ENCODE measurements around the gene AADACL3.
"Not testable (repeated sequence)": the region's sequence is repeated elsewhere in the genome, so short reads cannot be mapped to it uniquely, and the experiment has no call there.

The AADACL3 gene

GRCh38 chr1:12715896-12716437, at the start of gene AADACL3:
Gene AADACL3, plus strand, starts transcription at chr1:12716110. Its CDS starts 67 bp downstream, at chr1:12716177.
- Histone ChIP-seq H3K9ac (ENCODE audit: low read depth in 1 of 2, low read length in 2 of 2) (no peak within 1 kb of the TSS), H3K36me3 (ENCODE audit: control insufficient read depth in 1 of 2, insufficient read depth in 2 of 2, low read length in 2 of 2) (no peaks in the 10 kb centered on the region), H3K9me3 (ENCODE audit: control insufficient read depth in 1 of 2, low read length in 2 of 2) (no peaks in the 10 kb centered on the region)

GRCh38 chr1:12666141-12666735, 49.7 kb upstream of the AADACL3 start:
- no peak overlapping the region for H3K9ac ChIP-seq (ENCODE audit: low read depth in 1 of 2, low read length in 2 of 2)
- no peaks in the 10 kb centered on the region for H3K4me1 ChIP-seq (ENCODE audit: control insufficient read depth in 1 of 2, insufficient read depth in 2 of 2, low read length in 2 of 2)
- no peak overlapping the region for H3K4me3 ChIP-seq (ENCODE audit: low read depth in 1 of 2, low read length in 2 of 2)
- H3K27ac ChIP-seq (ENCODE audit: low read depth, low read length) = no peak overlapping the region
- no peaks in the 10 kb centered on the region for H3K36me3 ChIP-seq (ENCODE audit: control insufficient read depth in 1 of 2, insufficient read depth in 2 of 2, low read length in 2 of 2)
- H3K9me3 ChIP-seq (ENCODE audit: control insufficient read depth in 1 of 2, low read length in 2 of 2) = peaks cover 7% of the 10 kb centered on the region in 2 donors
- no peaks in the 10 kb centered on the region for H3K27me3 ChIP-seq (ENCODE audit: control insufficient read depth in 1 of 2, insufficient read depth in 2 of 2, low read length in 2 of 2)

More at GRCh38 chr1:12715896-12716437, at the start of gene AADACL3:
- H3K4me1 ChIP-seq (ENCODE audit: control insufficient read depth in 1 of 2, insufficient read depth in 2 of 2, low read length in 2 of 2) = no peaks in the 10 kb centered on the region
- no peak within 1 kb of the TSS for H3K4me3 ChIP-seq (ENCODE audit: low read depth in 1 of 2, low read length in 2 of 2)
- no peaks in the 10 kb centered on the region for H3K27me3 ChIP-seq (ENCODE audit: control insufficient read depth in 1 of 2, insufficient read depth in 2 of 2, low read length in 2 of 2)
- H3K27ac ChIP-seq (ENCODE audit: low read depth, low read length) = no peak within 1 kb of the TSS

- Histone ChIP-seq H3K9ac (ENCODE audit: low read depth in 1 of 2, low read length in 2 of 2) (no peak overlapping the region), H3K36me3 (ENCODE audit: control insufficient read depth in 1 of 2, insufficient read depth in 2 of 2, low read length in 2 of 2) (no peaks in the 10 kb centered on the region), H3K9me3 (ENCODE audit: control insufficient read depth in 1 of 2, low read length in 2 of 2) (no peaks in the 10 kb centered on the region), H3K27ac (ENCODE audit: low read depth, low read length) (no peak overlapping the region), H3K27me3 (ENCODE audit: control insufficient read depth in 1 of 2, insufficient read depth in 2 of 2, low read length in 2 of 2) (no peaks in the 10 kb centered on the region), H3K4me1 (ENCODE audit: control insufficient read depth in 1 of 2, insufficient read depth in 2 of 2, low read length in 2 of 2) (no peaks in the 10 kb centered on the region), H3K4me3 (ENCODE audit: low read depth in 1 of 2, low read length in 2 of 2) (no peak overlapping the region)
Observed at GRCh38 chr1:12669529-12670068, 46.3 kb upstream of the AADACL3 start.

- no peak overlapping the region for H3K27ac ChIP-seq (ENCODE audit: low read depth, low read length)
- H3K9me3 ChIP-seq (ENCODE audit: control insufficient read depth in 1 of 2, low read length in 2 of 2) = no peaks in the 10 kb centered on the region
Observed at GRCh38 chr1:12674358-12674757, 41.6 kb upstream of the AADACL3 start.

GRCh38 chr1:12676122-12676521, 39.8 kb upstream of the AADACL3 start:
- H3K27ac ChIP-seq (ENCODE audit: low read depth, low read length); H3K4me1 ChIP-seq (ENCODE audit: control insufficient read depth in 1 of 2, insufficient read depth in 2 of 2, low read length in 2 of 2); H3K9ac ChIP-seq (ENCODE audit: low read depth in 1 of 2, low read length in 2 of 2); H3K4me3 ChIP-seq (ENCODE audit: low read depth in 1 of 2, low read length in 2 of 2); H3K36me3 ChIP-seq (ENCODE audit: control insufficient read depth in 1 of 2, insufficient read depth in 2 of 2, low read length in 2 of 2); H3K9me3 ChIP-seq (ENCODE audit: control insufficient read depth in 1 of 2, low read length in 2 of 2): not testable (repeated sequence)
- H3K27me3 ChIP-seq (ENCODE audit: control insufficient read depth in 1 of 2, insufficient read depth in 2 of 2, low read length in 2 of 2) = peaks cover 2 to 12% of the 10 kb centered on the region in 2 donors

More at GRCh38 chr1:12674358-12674757, 41.6 kb upstream of the AADACL3 start:
- H3K4me3 ChIP-seq (ENCODE audit: low read depth in 1 of 2, low read length in 2 of 2) = no peak overlapping the region
- H3K36me3 ChIP-seq (ENCODE audit: control insufficient read depth in 1 of 2, insufficient read depth in 2 of 2, low read length in 2 of 2) = no peaks in the 10 kb centered on the region
- peaks cover 2 to 8% of the 10 kb centered on the region in 2 donors for H3K27me3 ChIP-seq (ENCODE audit: control insufficient read depth in 1 of 2, insufficient read depth in 2 of 2, low read length in 2 of 2)
- no peak overlapping the region for H3K9ac ChIP-seq (ENCODE audit: low read depth in 1 of 2, low read length in 2 of 2)
- no peaks in the 10 kb centered on the region for H3K4me1 ChIP-seq (ENCODE audit: control insufficient read depth in 1 of 2, insufficient read depth in 2 of 2, low read length in 2 of 2)

GRCh38 chr1:12677565-12677964, 38.3 kb upstream of the AADACL3 start:
- Histone ChIP-seq H3K9ac (ENCODE audit: low read depth in 1 of 2, low read length in 2 of 2) (no peak overlapping the region), H3K9me3 (ENCODE audit: control insufficient read depth in 1 of 2, low read length in 2 of 2) (no peaks in the 10 kb centered on the region), H3K27ac (ENCODE audit: low read depth, low read length) (no peak overlapping the region), H3K4me1 (ENCODE audit: control insufficient read depth in 1 of 2, insufficient read depth in 2 of 2, low read length in 2 of 2) (no peaks in the 10 kb centered on the region), H3K27me3 (ENCODE audit: control insufficient read depth in 1 of 2, insufficient read depth in 2 of 2, low read length in 2 of 2) (peaks cover 2 to 12% of the 10 kb centered on the region in 2 donors), H3K36me3 (ENCODE audit: control insufficient read depth in 1 of 2, insufficient read depth in 2 of 2, low read length in 2 of 2) (no peaks in the 10 kb centered on the region), H3K4me3 (ENCODE audit: low read depth in 1 of 2, low read length in 2 of 2) (no peak overlapping the region)

- Histone ChIP-seq H3K4me1 (ENCODE audit: control insufficient read depth in 1 of 2, insufficient read depth in 2 of 2, low read length in 2 of 2) (no peaks in the 10 kb centered on the region), H3K9me3 (ENCODE audit: control insufficient read depth in 1 of 2, low read length in 2 of 2) (no peaks in the 10 kb centered on the region), H3K27ac (ENCODE audit: low read depth, low read length) (no peak overlapping the region), H3K27me3 (ENCODE audit: control insufficient read depth in 1 of 2, insufficient read depth in 2 of 2, low read length in 2 of 2) (peaks cover 2 to 12% of the 10 kb centered on the region in 2 donors), H3K9ac (ENCODE audit: low read depth in 1 of 2, low read length in 2 of 2) (no peak overlapping the region), H3K4me3 (ENCODE audit: low read depth in 1 of 2, low read length in 2 of 2) (no peak overlapping the region), H3K36me3 (ENCODE audit: control insufficient read depth in 1 of 2, insufficient read depth in 2 of 2, low read length in 2 of 2) (no peaks in the 10 kb centered on the region)
Observed at GRCh38 chr1:12678350-12678749, 37.6 kb upstream of the AADACL3 start.

GRCh38 chr1:12678820-12679219, 37.1 kb upstream of the AADACL3 start:
- H3K27ac ChIP-seq (ENCODE audit: low read depth, low read length) = no peak overlapping the region
- peaks cover 2 to 12% of the 10 kb centered on the region in 2 donors for H3K27me3 ChIP-seq (ENCODE audit: control insufficient read depth in 1 of 2, insufficient read depth in 2 of 2, low read length in 2 of 2)
- H3K9me3 ChIP-seq (ENCODE audit: control insufficient read depth in 1 of 2, low read length in 2 of 2) = no peaks in the 10 kb centered on the region

GRCh38 chr1:12690156-12690555, 25.8 kb upstream of the AADACL3 start:
- H3K9me3 ChIP-seq (ENCODE audit: control insufficient read depth in 1 of 2, low read length in 2 of 2) = no peaks in the 10 kb centered on the region
- no peak overlapping the region for H3K27ac ChIP-seq (ENCODE audit: low read depth, low read length)
- no peak overlapping the region for H3K4me3 ChIP-seq (ENCODE audit: low read depth in 1 of 2, low read length in 2 of 2)
- no peaks in the 10 kb centered on the region for H3K27me3 ChIP-seq (ENCODE audit: control insufficient read depth in 1 of 2, insufficient read depth in 2 of 2, low read length in 2 of 2)
- no peak overlapping the region for H3K9ac ChIP-seq (ENCODE audit: low read depth in 1 of 2, low read length in 2 of 2)
- H3K36me3 ChIP-seq (ENCODE audit: control insufficient read depth in 1 of 2, insufficient read depth in 2 of 2, low read length in 2 of 2) = no peaks in the 10 kb centered on the region
- H3K4me1 ChIP-seq (ENCODE audit: control insufficient read depth in 1 of 2, insufficient read depth in 2 of 2, low read length in 2 of 2) = no peaks in the 10 kb centered on the region

More at GRCh38 chr1:12678820-12679219, 37.1 kb upstream of the AADACL3 start:
- Histone ChIP-seq H3K36me3 (ENCODE audit: control insufficient read depth in 1 of 2, insufficient read depth in 2 of 2, low read length in 2 of 2) (no peaks in the 10 kb centered on the region), H3K4me1 (ENCODE audit: control insufficient read depth in 1 of 2, insufficient read depth in 2 of 2, low read length in 2 of 2) (no peaks in the 10 kb centered on the region), H3K9ac (ENCODE audit: low read depth in 1 of 2, low read length in 2 of 2) (no peak overlapping the region), H3K4me3 (ENCODE audit: low read depth in 1 of 2, low read length in 2 of 2) (no peak overlapping the region)

- Histone ChIP-seq H3K27me3 (ENCODE audit: control insufficient read depth in 1 of 2, insufficient read depth in 2 of 2, low read length in 2 of 2) (no peaks in the 10 kb centered on the region), H3K4me3 (ENCODE audit: low read depth in 1 of 2, low read length in 2 of 2) (no peak overlapping the region), H3K36me3 (ENCODE audit: control insufficient read depth in 1 of 2, insufficient read depth in 2 of 2, low read length in 2 of 2) (no peaks in the 10 kb centered on the region), H3K9me3 (ENCODE audit: control insufficient read depth in 1 of 2, low read length in 2 of 2) (no peaks in the 10 kb centered on the region), H3K9ac (ENCODE audit: low read depth in 1 of 2, low read length in 2 of 2) (no peak overlapping the region), H3K27ac (ENCODE audit: low read depth, low read length) (no peak overlapping the region), H3K4me1 (ENCODE audit: control insufficient read depth in 1 of 2, insufficient read depth in 2 of 2, low read length in 2 of 2) (no peaks in the 10 kb centered on the region)
Observed at GRCh38 chr1:12692967-12693782, 22.7 kb upstream of the AADACL3 start.
